Tibial artery (tissue), 4 donors: ENCODE data around the gene LDB1.

ENCODE experiments used
- DNase-seq, 2 donors: peaks; one replicate each; pipeline ENCODE4 v3.0.0-alpha.2; 2019
- H3K27ac ChIP-seq, 2 donors: fragments of 200-600 bp; sonication (generic) in 1 of 2; 1 replicate in 1 of 2; 2 replicates in 1 of 2; pipeline ENCODE4 v1.5.1; 2018 to 2019; ENCODE audit warnings: mild to moderate bottlenecking in 1 of 2
- H3K27me3 ChIP-seq, 2 donors: fragments of 200-600 bp; sonication (generic) in 1 of 2; one replicate each; pipeline versions ENCODE4 v1.5.1 to v1.6.0; 2016 to 2019
- H3K36me3 ChIP-seq, 3 donors: fragments of 200-600 bp; sonication (generic) in 2 of 3; one replicate each; pipeline ENCODE4 v1.5.1; 2016 to 2019; ENCODE audit warnings: mild to moderate bottlenecking in 2 of 3
- H3K4me1 ChIP-seq, 4 donors: fragments of 200-600 bp; sonication (generic) in 2 of 4; 1 replicate in 3 of 4; 2 replicates in 1 of 4; pipeline ENCODE4 v1.5.1; 2016 to 2019
- H3K4me3 ChIP-seq, 2 donors: fragments of 200-600 bp; sonication (generic) in 1 of 2; 1 replicate in 1 of 2; 2 replicates in 1 of 2; pipeline ENCODE4 v1.5.1; 2018 to 2019; ENCODE audit warnings: mild to moderate bottlenecking in 2 of 2
- H3K9me3 ChIP-seq, 3 donors: fragments of 200-600 bp; sonication (generic) in 1 of 3; one replicate each; pipeline ENCODE4 v1.5.1; 2016 to 2019
- CTCF ChIP-seq, 2 experiments: fragments of 200-600 bp in 1 of 2; fragments of 450-650 bp in 1 of 2; IDR thresholded peaks; one replicate each; pipeline ENCODE4 v1.5.1; 2017 to 2019; ENCODE audit warnings: antibody characterized with exemption in 2 of 2, mild to moderate bottlenecking in 1 of 2, moderate library complexity in 1 of 2
- intact Hi-C: fragments of 100-400 bp; cut with DNase I; formaldehyde crosslinking; loops from one replicate; pipeline ENCODE4 v1.15.0; 2023; ENCODE audit warnings: low total_unique reads

Gene LDB1

DNA sequence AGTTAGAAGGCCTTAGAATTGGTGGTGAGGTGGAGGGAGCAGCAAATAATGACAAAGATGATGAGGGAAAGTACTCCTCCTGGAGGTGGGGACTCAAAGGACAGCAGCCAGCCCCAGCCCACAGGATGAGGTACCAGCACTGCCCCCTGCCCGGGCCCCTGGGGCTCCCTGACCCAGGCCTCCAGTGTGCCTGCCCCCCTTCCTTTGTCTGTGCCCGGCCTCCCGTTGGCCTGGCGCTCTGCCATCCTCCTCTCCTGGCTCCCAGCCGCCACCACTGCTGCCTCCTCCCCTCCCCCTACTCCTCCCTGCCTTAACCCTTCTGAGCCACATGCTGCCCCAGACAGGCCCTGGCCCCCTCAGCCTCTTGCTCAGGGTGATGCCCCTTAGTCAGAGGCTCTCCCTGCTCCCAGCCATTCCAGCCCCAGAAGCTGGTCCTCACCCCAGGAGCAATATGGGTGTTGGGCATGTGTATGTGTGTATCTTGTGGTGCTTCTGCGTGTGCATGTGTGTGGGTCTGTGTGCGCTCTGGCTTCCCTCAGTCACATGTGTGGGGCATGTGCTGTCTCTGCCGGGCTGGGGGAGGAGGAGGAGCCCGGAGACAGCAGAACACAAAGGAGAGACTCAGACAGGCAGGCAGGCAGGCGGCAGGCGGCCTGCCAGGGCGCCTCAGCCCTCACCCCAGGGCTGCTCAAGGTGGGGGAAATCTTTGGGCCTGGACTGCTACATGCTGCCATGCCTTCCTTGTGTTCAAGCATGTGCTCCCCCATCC, 2.6 kb downstream of the LDB1 start:
- Histone ChIP-seq H3K4me1 (peaks cover 0 to 79% (median 67%) of the 10 kb centered on the region in 4 donors), H3K27ac (peak overlapping the region; percentile 96 to 99), H3K9me3 (no peaks in the 10 kb centered on the region), H3K27me3 (no peaks in the 10 kb centered on the region), H3K36me3 (no peaks in the 10 kb centered on the region), H3K4me3 (peak overlapping the region; percentile 76 to 93)
- DNase-seq = peak; percentile 77 to 92
- no peak for TF ChIP-seq CTCF (IDR thresholded peaks at IDR 0.05)
- intact Hi-C loops = no loop called here

DNA sequence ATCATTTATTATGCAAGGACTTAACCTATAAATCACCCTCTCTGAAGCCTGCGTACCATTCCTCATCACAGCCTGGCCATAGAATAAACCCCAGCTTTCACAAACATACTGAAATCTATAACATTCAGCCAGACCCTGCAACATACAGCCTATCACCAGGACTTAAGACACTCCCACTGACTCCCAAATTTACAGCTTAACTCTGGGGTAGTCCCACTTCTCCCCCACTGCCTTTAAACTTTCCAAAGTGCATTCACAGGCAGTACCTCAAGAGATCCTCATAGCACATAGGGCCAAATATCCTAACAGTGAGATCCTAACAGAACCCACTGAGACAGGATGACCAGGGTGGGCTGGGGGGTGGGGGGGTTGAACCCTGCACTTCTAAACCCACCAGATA, 3.5 kb downstream of the LDB1 start:
- peaks cover 0 to 77% (median 65%) of the 10 kb centered on the region in 4 donors for H3K4me1 ChIP-seq

DNA sequence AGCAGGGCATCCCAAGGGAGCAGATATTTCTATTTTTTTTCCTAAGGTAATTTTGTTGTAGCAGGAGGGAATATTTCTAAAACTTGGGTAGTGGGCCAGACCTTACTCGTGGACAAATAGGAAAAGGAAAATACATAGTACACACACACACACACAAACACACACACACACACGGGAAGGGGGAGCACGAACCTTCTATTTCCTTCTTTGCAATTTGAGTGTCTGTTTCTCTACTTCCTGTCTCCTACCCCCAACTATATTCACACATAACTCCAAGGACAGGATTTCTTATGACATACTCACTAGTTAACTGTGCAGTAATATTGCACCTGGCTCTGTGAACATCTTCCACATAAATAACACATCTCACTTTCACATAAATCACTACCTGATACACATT, 4.4 kb downstream of the LDB1 start:
- no peaks in the 10 kb centered on the region for H3K9me3 ChIP-seq
- DNase-seq = no peak
- peaks cover 0 to 70% (median 59%) of the 10 kb centered on the region in 4 donors for H3K4me1 ChIP-seq
- intact Hi-C loops = no loop called here
- H3K36me3 ChIP-seq = peaks cover 7 to 9% (median 7%) of the 10 kb centered on the region in 3 donors
- TF ChIP-seq CTCF (IDR thresholded peaks at IDR 0.05) = no peak
- H3K27me3 ChIP-seq = no peaks in the 10 kb centered on the region
- H3K4me3 ChIP-seq = peak overlapping the region in 1 of 2 donors; percentile 75
- peak overlapping the region; percentile 82 to 99 for H3K27ac ChIP-seq

More for the DNA sequence above, 3.5 kb downstream of the LDB1 start:
- Histone ChIP-seq H3K9me3 (no peaks in the 10 kb centered on the region), H3K36me3 (no peaks in the 10 kb centered on the region), H3K27me3 (no peaks in the 10 kb centered on the region), H3K4me3 (peak overlapping the region in 1 of 2 donors; percentile 76), H3K27ac (peak overlapping the region; percentile 96 to 99)
- no peak for DNase-seq
- intact Hi-C loops = no loop called here
- no peak for TF ChIP-seq CTCF (IDR thresholded peaks at IDR 0.05)

DNA sequence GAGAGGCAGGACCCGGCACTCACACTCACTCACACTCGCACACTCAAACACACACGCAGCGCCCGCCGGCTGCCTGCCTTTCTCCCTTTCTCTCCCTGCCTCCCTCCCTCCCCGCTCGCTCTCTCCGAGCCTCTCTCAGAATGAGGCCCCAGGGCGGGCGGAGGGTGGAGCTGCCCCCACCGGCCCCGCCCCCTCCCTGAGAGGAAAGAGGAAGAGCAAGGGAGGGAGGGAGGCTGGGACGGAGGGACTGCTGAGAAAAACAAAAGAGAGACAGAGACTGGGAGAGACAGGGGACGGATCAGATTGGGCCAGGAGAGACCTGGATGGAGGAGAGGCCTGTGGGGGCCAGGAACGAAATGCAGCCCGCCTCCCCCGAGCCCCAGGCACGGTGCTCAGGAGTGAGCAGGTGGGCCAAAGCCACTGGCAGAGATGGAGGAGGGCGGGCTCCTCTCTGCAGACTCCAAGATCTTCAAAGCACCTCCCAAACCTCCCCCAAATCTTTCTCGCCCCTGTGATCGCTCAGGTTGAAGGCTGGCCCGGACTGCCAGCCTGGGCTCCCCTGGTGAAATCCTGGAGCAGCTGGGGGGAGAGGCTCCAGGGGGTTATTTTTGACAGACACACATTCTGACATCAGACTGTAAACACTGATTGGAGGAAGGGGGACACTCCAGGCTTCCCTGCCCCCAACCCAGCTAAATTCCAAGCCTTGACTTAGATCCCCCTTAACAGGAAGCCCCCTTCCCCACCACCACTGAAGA, 5.1 kb downstream of the LDB1 start:
- TF ChIP-seq CTCF (IDR thresholded peaks at IDR 0.05) = no peak
- H3K36me3 ChIP-seq = peaks cover 14 to 16% (median 15%) of the 10 kb centered on the region in 3 donors
- H3K27ac ChIP-seq = peak overlapping the region; percentile 82 to 99
- no peaks in the 10 kb centered on the region for H3K27me3 ChIP-seq
- H3K4me3 ChIP-seq = peak overlapping the region; percentile 61 to 75
- intact Hi-C loops = no loop called here
- no peaks in the 10 kb centered on the region for H3K9me3 ChIP-seq
- DNase-seq = peak; percentile 94 to 95
- peaks cover 0 to 70% (median 59%) of the 10 kb centered on the region in 4 donors for H3K4me1 ChIP-seq

- Histone ChIP-seq H3K36me3 (peaks cover 23 to 24% (median 23%) of the 10 kb centered on the region in 3 donors), H3K4me3 (peak overlapping the region; percentile 61 to 75), H3K27ac (peak overlapping the region; percentile 82 to 99), H3K9me3 (no peaks in the 10 kb centered on the region), H3K27me3 (no peaks in the 10 kb centered on the region), H3K4me1 (peaks cover 0 to 67% (median 58%) of the 10 kb centered on the region in 4 donors)
- peak in 1 of 2 donors; percentile 73 for DNase-seq
- TF ChIP-seq CTCF (IDR thresholded peaks at IDR 0.05) = no peak
- intact Hi-C loops = no loop called here
Measured at GRCh38 chr10:102113956-102114857, 6.0 kb downstream of the LDB1 start.
